ENCODE results near the gene PLCD3.
A peak's percentile ranks its signal among the peaks of the same experiment; 100 is the strongest.

Gene PLCD3

GRCh38 chr17:45149037-45149668, 16.8 kb upstream of the PLCD3 start:
- peak in 12 of 14 donors; percentile 68 to 85 (median 75) for DNase-seq

GRCh38 chr17:45148183-45149036, 16.1 kb upstream of the PLCD3 start, which contains the start of gene HEXIM1:
TSS of gene HEXIM1 (plus strand) at chr17:45148475. CDS start at chr17:45149191, 716 bp downstream.
- DNase-seq, result peak; percentile 96 to 100 (median 99)

GRCh38 chr17:45147581-45148182, 15.4 kb upstream of the PLCD3 start:
- DNase-seq, result peak in 12 of 14 donors; percentile 68 to 91 (median 81)

- peak in 3 of 14 donors; percentile 71 to 90 (median 87) for DNase-seq
These were observed 14.7 kb upstream of the PLCD3 start for GRCh38 chr17:45146890-45147580.

GRCh38 chr17:45146592-45146889, 14.2 kb upstream of the PLCD3 start:
- no peak for DNase-seq

- no peak for DNase-seq
These were observed 13.9 kb upstream of the PLCD3 start for GRCh38 chr17:45146166-45146565.

- no peak for DNase-seq
These were observed 12.7 kb upstream of the PLCD3 start for GRCh38 chr17:45145035-45145389.

GRCh38 chr17:45144199-45145034, 12.1 kb upstream of the PLCD3 start:
- peak in 5 of 14 donors; percentile 51 to 81 (median 59) for DNase-seq

- DNase-seq, result peak in 12 of 14 donors; percentile 23 to 81 (median 52)
These were observed 11.5 kb upstream of the PLCD3 start for GRCh38 chr17:45143767-45144198.

GRCh38 chr17:45143094-45143670, 10.9 kb upstream of the PLCD3 start:
- no peak for DNase-seq

- no peak for DNase-seq
These were observed 7.2 kb upstream of the PLCD3 start for GRCh38 chr17:45139533-45139920.

GRCh38 chr17:45138911-45139532, 6.7 kb upstream of the PLCD3 start:
- no peak for DNase-seq

GRCh38 chr17:45137561-45138305, 5.4 kb upstream of the PLCD3 start:
- DNase-seq, result no peak

GRCh38 chr17:45136846-45137560, 4.7 kb upstream of the PLCD3 start:
- DNase-seq, result no peak

- DNase-seq, result peak in 1 of 14 donors; percentile 32
These were observed 3.9 kb upstream of the PLCD3 start for GRCh38 chr17:45135978-45136791.

GRCh38 chr17:45135192-45135977, 3.1 kb upstream of the PLCD3 start, which contains the start of gene ACBD4:
TSS of gene ACBD4 (plus strand) at chr17:45135687. CDS start at chr17:45136145, 458 bp downstream.
- peak; percentile 61 to 97 (median 90) for DNase-seq

Data from C1 segment of cervical spinal cord (tissue), 14 donors.